Esophagus muscularis mucosa (tissue), 4 donors: ENCODE measurements around the gene PPARA. TPM values are rescaled to one million over a fixed set of nuclear protein-coding genes. Genes with fewer than 3 reads are reported as not detected.

Experiments
- DNase-seq: peaks from one replicate; pipeline ENCODE4 v3.0.0-alpha.2; 2017; ENCODE audit errors: extremely low spot score
- H3K27ac ChIP-seq, 4 donors: fragments of 200-600 bp; sonication (generic); replicated peaks in 1 of 4; 1 replicate in 3 of 4; 2 replicates in 1 of 4; pipeline ENCODE4 v1.5.1; 2016 to 2019; ENCODE audit warnings: mild to moderate bottlenecking in 1 of 4
- H3K27me3 ChIP-seq, 4 donors: fragments of 200-600 bp; sonication (generic); one replicate each; pipeline versions ENCODE4 v1.5.1 to v1.6.0; 2016 to 2019
- H3K36me3 ChIP-seq, 4 donors: fragments of 200-600 bp; sonication (generic); one replicate each; pipeline ENCODE4 v1.5.1; 2016 to 2019
- H3K4me1 ChIP-seq, 4 donors: fragments of 200-600 bp; sonication (generic); one replicate each; pipeline ENCODE4 v1.5.1; 2016 to 2019
- H3K4me3 ChIP-seq, 4 donors: fragments of 200-600 bp; sonication (generic); 1 replicate in 2 of 4; 2 replicates in 2 of 4; pipeline ENCODE4 v1.5.1; 2016 to 2019; ENCODE audit warnings: mild to moderate bottlenecking in 4 of 4, moderate library complexity in 1 of 4
- H3K9me3 ChIP-seq, 4 donors: fragments of 200-600 bp; sonication (generic); 1 replicate in 3 of 4; 2 replicates in 1 of 4; pipeline ENCODE4 v1.5.1; 2016 to 2019
- EP300 ChIP-seq: sonication (generic); formaldehyde crosslinking; IDR thresholded peaks from one replicate; pipeline ENCODE4 v1.6.1; 2017; ENCODE audit warnings: antibody characterized with exemption
- POLR2A ChIP-seq: fragments of 450-650 bp; IDR thresholded peaks from one replicate; pipeline ENCODE4 v1.6.1; 2017; ENCODE audit warnings: antibody characterized with exemption, moderate library complexity, mild to moderate bottlenecking, low read depth
- POLR2AphosphoS5 ChIP-seq, 2 donors: sonication (generic); formaldehyde crosslinking; IDR thresholded peaks; one replicate each; pipeline ENCODE4 v1.6.1; 2017; ENCODE audit warnings: antibody characterized with exemption in 2 of 2
- WGBS: methylation state at CpG from one replicate; pipeline ENCODE4 v1.1.5; 2018; 5-methylcytosine and 5-hydroxymethylcytosine counted together
- intact Hi-C: fragments of 100-400 bp; cut with DNase I; formaldehyde crosslinking; loops from one replicate; pipeline ENCODE4 v1.15.1; 2023
- total RNA-seq, 4 donors: library from RNA; depleted of rRNA; stranded (reverse); fragments of >200 nt; gene quantifications; one replicate each; pipeline versions ENCODE4 v1.1.0 to v1.2.1, GENCODE V29; 2016
- TF ChIP-seq, protein P1 (sequence below), 3 experiments: fragments of 200-600 bp in 2 of 3; fragments of 450-650 bp in 1 of 3; sonication (generic) in 2 of 3; IDR thresholded peaks; one replicate each; pipeline ENCODE4 v1.5.1; 2017 to 2019; ENCODE audit warnings: antibody characterized with exemption in 3 of 3, mild to moderate bottlenecking in 2 of 3, moderate library complexity in 1 of 3

Gene PPARA
- total RNA-seq, 4 donors from 2014 or later = 17.0 to 50.9 (median 26.8) TPM

GRCh38 chr22:46292173-46292572 lies 141.8 kb downstream of the PPARA start:
- no peak for DNase-seq
- Histone ChIP-seq H3K4me3 (no peak overlapping the region), H3K4me1 (peaks cover 16 to 42% (median 19%) of the 10 kb centered on the region in 4 donors), H3K27ac (no peak overlapping the region), H3K9me3 (peaks cover 0 to 7% (median 0%) of the 10 kb centered on the region in 4 donors), H3K36me3 (peaks cover 13 to 67% (median 54%) of the 10 kb centered on the region in 4 donors), H3K27me3 (no peaks in the 10 kb centered on the region)
- intact Hi-C loops = no loop called here
- 96% methylated on average over 3 of the region's 3 CpGs for WGBS
- TF ChIP-seq EP300 (no peak), POLR2AphosphoS5 (IDR thresholded peaks at IDR 0.05) (no peak), POLR2A (no peak)
- TF ChIP-seq, protein P1, sequence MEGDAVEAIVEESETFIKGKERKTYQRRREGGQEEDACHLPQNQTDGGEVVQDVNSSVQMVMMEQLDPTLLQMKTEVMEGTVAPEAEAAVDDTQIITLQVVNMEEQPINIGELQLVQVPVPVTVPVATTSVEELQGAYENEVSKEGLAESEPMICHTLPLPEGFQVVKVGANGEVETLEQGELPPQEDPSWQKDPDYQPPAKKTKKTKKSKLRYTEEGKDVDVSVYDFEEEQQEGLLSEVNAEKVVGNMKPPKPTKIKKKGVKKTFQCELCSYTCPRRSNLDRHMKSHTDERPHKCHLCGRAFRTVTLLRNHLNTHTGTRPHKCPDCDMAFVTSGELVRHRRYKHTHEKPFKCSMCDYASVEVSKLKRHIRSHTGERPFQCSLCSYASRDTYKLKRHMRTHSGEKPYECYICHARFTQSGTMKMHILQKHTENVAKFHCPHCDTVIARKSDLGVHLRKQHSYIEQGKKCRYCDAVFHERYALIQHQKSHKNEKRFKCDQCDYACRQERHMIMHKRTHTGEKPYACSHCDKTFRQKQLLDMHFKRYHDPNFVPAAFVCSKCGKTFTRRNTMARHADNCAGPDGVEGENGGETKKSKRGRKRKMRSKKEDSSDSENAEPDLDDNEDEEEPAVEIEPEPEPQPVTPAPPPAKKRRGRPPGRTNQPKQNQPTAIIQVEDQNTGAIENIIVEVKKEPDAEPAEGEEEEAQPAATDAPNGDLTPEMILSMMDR (IDR thresholded peaks at IDR 0.05) = no peak

- Histone ChIP-seq H3K36me3 (peaks cover 13 to 61% (median 49%) of the 10 kb centered on the region in 4 donors), H3K27ac (peak overlapping the region in 1 of 4 donors; percentile 10)
- 94% methylated on average over 14 of the region's 14 CpGs for WGBS
These were observed 142.4 kb downstream of the PPARA start for GRCh38 chr22:46292732-46293131.

More at GRCh38 chr22:46292732-46293131, 142.4 kb downstream of the PPARA start:
- no peak overlapping the region for H3K4me3 ChIP-seq
- intact Hi-C loops = no loop called here
- TF ChIP-seq POLR2AphosphoS5 (IDR thresholded peaks at IDR 0.05) = no peak
- TF ChIP-seq, protein P1 (IDR thresholded peaks at IDR 0.05) = no peak
- TF ChIP-seq EP300 = no peak
- no peak for TF ChIP-seq POLR2A
- H3K4me1 ChIP-seq = peaks cover 19 to 40% (median 23%) of the 10 kb centered on the region in 4 donors
- no peak for DNase-seq
- no peaks in the 10 kb centered on the region for H3K27me3 ChIP-seq
- peaks cover 0 to 7% (median 0%) of the 10 kb centered on the region in 4 donors for H3K9me3 ChIP-seq

Other genes starting within 250 kb of the PPARA start
- not detected for gene WNT7B, start 173.4 kb upstream of the PPARA start, total RNA-seq
- gene CDPF1, start 99.8 kb downstream of the PPARA start, total RNA-seq = 10 to 100 TPM in 3 of 4 donors, 1 to 10 TPM in 1; 8.3 to 19.4 (median 14.8) TPM
- gene PKDREJ, start 112.8 kb downstream of the PPARA start, total RNA-seq = under 1 TPM in 3 of 4 donors, not detected in 1; under 0.01 to 0.23 (median under 0.01) TPM
- 10 to 100 TPM; 28.4 to 58.6 (median 32.3) TPM for gene TTC38, start 117.5 kb downstream of the PPARA start, total RNA-seq
- gene GTSE1, start 146.3 kb downstream of the PPARA start, total RNA-seq = 1 to 10 TPM in 1 of 4 donors, not detected in 3; 1.0 TPM
- gene TRMU, start 185.2 kb downstream of the PPARA start, total RNA-seq = 10 to 100 TPM; 18.1 to 23.6 (median 20.6) TPM